AG08396 (cell line): ENCODE data around the gene TMCC1.
"Not testable (repeated sequence)": the region's sequence is repeated elsewhere in the genome, so short reads cannot be mapped to it uniquely, and the experiment has no call there.

Experiments
- DNase-seq: peaks from one replicate; pipeline ENCODE4 v3.0.0; 2012; ENCODE audit warnings: low spot score, mixed read lengths

The TMCC1 gene

GRCh38 chr3:129686941-129687340 is 206.6 kb downstream of the TMCC1 start:
- no peak for DNase-seq

DNA sequence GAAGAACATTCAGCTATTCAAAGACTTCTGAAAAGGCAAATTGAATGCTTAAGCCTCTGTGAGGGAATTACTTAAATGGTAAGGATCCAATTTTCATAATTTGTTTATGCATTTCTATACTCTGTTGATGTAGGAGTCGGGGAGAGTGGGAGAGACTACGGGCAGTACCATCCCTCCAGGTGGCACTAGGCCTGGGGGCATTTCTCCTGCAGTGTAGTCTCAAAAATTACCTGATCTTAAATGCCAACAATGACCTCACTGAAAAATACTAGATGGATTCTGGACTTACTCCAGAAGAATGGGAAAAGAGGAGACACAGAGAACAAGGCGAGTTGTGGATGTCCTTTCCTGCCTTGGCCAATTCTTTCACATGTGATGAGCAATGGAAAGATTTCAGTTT is 209.2 kb downstream of the TMCC1 start:
- DNase-seq = no peak

DNA sequence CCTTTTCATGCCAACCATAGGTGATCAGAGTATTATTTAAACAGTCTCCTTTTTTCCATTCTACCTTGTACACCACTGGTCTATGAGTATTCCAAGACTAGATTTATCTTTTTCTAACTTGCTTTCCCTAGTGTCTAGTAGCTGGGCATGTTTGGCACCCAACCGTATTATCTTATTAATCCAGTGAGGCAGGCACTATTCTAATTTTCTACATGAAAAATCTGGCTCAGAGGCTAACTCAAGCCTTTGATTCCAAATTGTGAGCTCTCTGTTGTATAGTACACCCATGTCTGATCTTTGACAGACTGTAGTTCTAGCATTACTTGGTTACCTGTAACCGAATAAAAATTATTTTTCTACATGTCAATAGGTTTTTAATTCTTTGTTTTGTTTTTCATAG is 210.3 kb downstream of the TMCC1 start:
- no peak for DNase-seq

DNA sequence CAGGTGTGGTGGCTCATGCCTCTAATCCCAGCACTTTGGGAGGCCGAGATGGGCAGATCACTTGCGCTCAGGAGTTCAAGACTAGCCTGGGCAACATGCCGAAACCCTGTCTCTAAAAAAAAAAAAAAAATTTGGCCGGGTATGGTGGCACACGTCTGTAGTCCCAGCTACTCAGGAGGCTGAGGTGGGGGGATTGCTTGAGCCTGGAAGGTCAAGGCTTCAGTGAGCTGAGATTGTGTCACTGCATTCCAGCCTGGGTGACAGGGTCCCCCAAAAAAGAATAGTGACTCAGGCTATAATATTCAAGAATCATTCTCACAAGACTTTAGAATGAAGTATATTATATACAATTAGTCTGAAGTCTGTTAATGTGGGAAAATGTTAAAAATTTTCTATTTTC is 216.5 kb downstream of the TMCC1 start:
- no peak for DNase-seq

- DNase-seq = not testable (repeated sequence)
These were observed 218.8 kb downstream of the TMCC1 start for GRCh38 chr3:129674798-129675123.

DNA sequence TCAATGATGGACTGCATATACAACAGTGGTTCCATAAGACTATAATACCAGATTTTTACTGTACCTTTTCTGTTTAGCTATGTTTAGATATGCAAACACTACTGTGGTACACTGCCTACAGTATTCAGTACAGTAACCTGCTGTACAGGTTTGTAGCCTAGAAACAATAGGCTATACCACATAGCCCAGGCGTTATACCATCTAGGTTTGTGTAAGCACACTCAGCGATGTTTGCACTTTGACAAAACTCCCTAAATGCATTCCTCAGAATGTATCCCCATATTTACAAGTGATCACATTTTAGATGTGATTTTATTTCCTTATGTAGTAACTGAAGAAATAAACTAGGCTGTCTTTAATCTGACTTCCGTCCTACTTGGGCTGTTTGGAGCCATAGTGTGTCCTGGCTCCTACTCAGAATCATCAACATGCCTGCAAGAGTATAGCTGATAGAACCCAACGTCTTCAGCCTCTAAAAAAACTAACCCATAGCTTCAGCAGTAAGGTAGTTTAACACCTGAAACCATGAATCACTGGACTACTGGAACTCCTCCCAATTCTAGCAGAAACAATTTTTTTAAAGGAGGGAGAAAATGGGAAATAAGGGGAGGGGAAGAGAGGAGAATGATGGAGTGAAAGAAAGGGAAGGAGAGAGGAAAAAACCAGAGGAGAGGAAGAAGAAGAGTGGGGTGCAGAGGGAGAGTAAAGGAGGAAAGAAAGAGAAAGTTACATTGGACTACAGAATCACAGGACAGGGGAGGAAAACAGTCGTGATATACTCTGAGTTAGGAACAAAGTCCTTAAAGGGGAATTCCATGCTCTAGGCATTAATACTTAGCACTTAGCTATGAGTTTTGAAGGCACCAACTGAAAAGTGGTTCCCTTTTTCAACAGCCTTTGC is 219.4 kb downstream of the TMCC1 start:
- no peak for DNase-seq

DNA sequence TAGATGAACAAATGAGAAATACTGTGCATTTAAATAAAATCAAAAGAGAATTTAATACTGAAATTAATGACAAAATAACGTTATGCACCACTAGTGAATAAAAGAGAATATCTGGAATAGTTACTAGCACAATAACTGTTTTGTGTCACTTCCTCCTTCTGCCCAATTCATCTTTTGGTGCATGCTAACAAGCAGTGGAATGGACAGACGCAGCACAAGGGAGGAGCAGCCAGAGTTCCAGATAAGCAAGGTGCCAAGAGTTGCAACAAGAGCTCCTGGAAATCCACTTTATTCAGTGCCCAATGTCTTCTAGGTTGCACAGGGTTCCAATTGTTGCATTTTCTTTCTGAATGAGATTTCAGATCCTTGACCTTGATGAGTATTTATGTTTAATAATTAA is 220.5 kb downstream of the TMCC1 start:
- DNase-seq = no peak

DNA sequence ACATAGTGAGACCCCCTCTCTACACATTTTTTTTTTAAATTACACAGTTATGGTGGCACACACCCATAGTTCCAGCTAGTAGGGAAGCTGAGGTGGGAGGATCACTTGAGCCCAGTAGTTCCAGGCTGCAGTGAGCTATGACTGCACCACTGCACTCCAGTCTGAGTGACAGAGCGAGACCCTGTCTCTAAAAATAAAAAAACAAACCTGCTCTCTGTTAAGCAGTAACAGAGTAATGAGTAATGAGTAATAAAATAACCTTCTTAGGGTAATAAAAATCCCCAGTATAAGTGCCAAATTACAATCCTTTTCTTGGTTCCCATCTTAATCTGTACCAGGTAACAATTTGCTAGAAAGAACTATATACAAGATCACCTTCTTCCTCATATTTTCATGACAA is 221.1 kb downstream of the TMCC1 start:
- DNase-seq = no peak

DNA sequence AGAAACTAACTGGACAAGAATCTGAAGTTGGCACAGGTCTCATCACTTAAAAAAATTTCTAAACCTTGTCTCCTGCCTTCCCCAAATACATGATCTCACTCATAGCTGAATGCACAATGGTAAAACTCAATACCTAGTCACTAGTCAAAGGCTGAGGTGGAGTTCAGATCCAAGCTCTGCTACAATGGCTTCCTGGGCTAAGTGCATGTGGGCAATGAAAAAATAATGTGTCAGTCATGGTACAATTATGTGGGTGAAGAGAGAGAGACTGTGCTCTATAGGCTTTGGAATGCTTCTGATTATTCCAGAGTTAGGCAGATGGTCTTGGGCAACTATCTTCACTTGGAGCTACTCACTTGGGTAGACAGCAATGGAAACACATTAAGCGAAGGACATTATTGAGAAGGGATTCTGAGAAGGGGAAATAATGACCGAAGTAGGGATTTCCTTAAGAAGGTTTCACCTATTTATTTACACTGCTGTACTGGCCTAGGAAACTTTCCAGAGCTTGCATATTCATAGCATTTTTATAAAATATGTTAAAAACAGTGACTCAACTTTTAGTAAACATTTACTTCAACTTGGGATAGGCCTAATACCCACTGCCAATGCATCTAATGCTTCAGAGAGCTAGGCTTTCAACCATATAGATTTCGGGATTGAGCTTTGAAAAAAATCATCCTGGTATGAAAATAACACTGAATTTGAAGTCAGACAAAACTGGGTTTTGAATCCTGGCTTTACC is 228.3 kb downstream of the TMCC1 start:
- DNase-seq = peak; percentile 28

DNA sequence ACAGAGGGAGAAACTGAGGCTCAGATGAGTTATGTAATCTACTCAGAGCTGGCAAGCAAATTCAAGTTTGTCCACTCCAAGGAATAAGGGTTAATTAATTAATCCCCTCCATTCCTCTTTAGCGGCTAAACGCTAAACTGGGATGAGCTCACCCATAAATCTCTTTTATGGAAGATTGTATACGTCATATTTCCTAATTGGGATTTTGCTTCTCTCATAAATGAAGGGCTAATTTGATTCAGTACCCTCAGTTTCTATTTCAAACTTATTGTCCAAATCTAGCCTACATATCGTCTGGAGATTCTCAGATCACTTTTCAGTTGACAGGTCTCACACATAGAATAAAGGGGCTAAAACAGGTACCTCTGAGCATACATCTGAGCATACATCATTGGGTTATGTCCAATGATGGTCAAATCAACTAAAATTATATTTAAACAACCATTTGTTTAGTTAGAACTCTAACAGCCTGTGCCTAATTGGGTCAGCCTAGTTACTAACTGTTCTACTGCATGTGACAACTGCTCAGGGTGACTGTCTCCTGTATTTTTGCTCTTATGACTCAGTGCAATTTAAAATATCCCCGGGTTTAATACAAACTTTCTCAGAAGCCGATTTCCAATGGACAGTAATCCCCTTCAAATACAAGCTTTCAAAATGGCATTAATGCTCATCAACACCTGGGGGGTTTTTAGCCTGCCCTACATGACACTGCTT is 229.4 kb downstream of the TMCC1 start:
- no peak for DNase-seq

GRCh38 chr3:129663045-129663446 is 230.5 kb downstream of the TMCC1 start:
- no peak for DNase-seq

- DNase-seq = no peak
These were observed 231.3 kb downstream of the TMCC1 start for GRCh38 chr3:129662191-129662608.

- DNase-seq = no peak
These were observed 231.7 kb downstream of the TMCC1 start for GRCh38 chr3:129661766-129662165.

DNA sequence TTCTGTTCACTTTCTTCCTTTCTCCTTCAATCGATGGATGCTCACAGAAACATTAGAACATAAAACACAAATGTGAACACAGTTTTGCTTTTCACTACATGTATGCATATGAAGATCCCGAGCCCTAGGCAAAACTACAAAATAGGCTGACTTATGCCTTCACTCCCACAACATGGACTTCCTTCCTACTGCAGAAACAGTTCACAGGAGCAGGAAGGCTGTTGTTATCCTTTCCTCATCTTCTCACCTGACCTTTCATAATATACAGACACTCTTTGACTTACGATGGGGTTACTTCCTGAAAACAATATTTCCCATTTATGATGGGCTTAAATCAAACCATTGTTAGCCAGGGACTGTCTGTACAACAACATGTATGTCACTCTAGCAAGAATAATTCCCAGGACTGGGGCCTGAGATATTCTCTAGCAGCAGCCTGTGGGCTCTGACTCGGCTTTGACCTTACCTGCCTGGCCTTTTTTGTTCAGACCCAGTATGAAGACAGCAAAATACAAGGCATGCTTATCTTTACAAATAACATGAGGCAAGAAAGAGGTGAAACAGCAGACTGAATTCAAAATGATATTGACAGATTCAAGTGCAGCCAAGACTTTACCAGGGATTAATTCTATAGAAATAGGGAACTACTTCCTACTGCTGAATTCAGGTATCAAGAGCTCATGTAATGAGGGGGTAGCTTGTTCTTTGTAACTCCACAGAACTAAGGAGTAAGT is 235.2 kb downstream of the TMCC1 start:
- DNase-seq = no peak

- DNase-seq = no peak
These were observed 236.1 kb downstream of the TMCC1 start for GRCh38 chr3:129657261-129658046.

GRCh38 chr3:129656659-129657247 is 236.8 kb downstream of the TMCC1 start:
- DNase-seq = no peak

GRCh38 chr3:129655291-129655700 is 238.2 kb downstream of the TMCC1 start:
- DNase-seq = no peak

DNA sequence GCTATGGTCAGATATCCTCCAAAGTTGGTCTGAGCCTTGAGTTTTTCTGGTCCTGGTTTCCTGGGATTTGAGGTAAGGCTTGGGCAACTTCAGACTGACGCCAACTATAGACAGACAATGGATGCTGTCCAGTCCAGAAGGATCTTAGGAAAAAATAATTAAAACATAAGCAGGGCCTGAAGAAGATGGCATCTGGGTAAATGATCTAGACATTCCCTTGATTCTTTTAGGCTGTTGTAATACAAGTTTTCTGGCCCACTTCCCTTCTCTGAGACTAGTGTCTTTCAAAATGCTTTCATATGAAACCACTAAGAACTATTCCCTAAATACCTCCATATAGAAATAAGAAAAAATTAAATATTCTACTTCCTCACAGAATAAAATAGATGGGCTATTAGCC is 239.4 kb downstream of the TMCC1 start:
- peak; percentile 29 for DNase-seq

DNA sequence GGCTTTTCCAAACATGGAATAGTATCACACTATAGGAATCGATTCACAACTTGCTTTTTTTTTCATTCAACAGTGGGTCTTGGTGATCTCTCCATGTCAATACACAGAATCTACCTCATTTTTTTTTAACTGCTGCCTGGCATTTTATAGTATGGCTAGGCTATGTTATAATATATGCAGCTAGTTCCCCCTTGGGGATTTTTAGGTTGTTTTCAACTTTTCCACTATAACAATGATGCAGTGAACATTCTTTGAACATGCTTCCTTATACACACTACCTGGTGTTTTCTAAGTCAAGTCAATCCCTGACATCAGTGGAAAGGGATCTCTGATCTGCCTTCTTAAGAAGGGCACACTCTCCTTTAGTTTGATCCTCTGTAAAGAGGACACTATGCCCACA is 240.5 kb downstream of the TMCC1 start:
- DNase-seq = no peak

DNA sequence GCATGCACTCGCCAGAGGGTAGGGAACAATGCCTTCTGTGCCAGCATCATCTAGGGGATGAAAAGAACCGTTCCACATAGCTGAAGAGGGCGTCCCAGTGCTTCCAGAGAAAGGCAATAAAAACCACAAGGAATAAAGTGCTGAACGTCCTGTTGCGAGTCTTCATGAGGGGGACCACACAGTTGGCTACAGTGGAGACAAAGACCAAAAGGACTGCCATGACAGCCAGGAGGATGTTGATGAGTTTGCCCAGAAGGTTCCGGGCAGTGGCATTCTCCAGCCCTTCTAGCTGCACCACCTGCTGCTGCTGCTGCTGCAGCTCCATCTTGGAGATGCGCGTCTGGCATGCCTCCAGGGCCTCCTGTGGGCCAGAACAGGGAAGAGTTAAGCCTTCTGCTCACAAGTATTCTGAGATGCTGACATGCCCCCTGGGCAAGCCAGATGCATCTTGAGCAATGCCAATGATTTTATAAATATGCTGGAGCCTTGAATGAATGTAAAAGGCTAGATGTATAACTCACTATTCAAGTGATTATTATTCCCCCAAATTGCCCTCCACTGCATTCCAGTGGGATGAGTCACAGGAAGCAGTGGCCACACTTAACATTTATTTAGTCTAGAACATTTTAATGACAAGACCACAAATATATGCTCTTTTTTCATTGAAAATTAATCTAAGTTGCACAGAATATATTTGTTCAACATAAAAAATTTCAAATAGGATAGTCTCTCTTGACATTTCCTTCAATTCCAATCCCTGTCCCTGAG is 241.9 kb downstream of the TMCC1 start:
- peak; percentile 32 for DNase-seq
